Breast epithelium (tissue), 3 donors: Measurements from ENCODE around the gene MCM3AP.

ENCODE experiments used
- POLR2A ChIP-seq: fragments of 450-650 bp; IDR thresholded peaks from one replicate; pipeline ENCODE4 v1.6.1; 2016; ENCODE audit warnings: antibody characterized with exemption, mild to moderate bottlenecking, moderate library complexity
- TF ChIP-seq, protein P1 (sequence below), 3 donors: fragments of 450-650 bp; IDR thresholded peaks; one replicate each; pipeline ENCODE4 v1.5.1; 2016 to 2017; ENCODE audit warnings: antibody characterized with exemption in 3 of 3, mild to moderate bottlenecking in 3 of 3, moderate library complexity in 3 of 3

DNA sequence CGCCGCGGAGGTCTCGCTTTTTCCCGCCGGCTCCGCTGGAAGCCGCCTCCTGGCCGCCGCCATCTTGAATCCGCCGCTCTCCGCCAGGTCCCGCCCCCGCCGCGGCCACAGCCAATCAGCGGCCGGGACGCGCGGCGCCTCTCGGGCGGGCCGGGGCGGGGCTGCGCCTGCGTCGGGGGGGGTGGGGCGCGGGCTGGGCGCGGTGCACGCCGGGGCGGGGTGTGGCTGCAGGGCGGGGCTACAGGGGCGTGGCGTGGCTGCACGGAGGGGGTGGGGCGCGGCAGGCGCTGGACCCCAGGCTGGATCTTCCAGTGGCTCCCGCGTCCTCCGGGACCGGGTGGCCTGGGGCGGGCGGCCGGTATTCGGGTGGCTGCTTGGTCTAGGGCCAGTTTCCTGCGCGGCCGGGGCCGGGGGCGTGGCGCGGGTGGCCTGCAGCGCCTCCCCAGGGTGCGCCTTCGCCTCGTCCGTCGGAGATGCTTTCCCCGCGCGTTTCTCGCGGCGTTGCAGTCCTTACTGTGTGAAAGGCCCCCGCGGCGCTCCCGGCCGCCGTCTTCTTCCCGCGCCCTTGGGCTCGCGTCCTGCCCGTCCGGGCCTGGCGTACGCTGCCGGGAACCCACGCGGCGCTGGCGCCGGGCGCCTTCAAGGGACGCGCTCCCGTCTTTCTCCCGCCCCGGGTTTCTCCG lies 39.1 kb upstream of the MCM3AP start:
- TF ChIP-seq, protein P1, sequence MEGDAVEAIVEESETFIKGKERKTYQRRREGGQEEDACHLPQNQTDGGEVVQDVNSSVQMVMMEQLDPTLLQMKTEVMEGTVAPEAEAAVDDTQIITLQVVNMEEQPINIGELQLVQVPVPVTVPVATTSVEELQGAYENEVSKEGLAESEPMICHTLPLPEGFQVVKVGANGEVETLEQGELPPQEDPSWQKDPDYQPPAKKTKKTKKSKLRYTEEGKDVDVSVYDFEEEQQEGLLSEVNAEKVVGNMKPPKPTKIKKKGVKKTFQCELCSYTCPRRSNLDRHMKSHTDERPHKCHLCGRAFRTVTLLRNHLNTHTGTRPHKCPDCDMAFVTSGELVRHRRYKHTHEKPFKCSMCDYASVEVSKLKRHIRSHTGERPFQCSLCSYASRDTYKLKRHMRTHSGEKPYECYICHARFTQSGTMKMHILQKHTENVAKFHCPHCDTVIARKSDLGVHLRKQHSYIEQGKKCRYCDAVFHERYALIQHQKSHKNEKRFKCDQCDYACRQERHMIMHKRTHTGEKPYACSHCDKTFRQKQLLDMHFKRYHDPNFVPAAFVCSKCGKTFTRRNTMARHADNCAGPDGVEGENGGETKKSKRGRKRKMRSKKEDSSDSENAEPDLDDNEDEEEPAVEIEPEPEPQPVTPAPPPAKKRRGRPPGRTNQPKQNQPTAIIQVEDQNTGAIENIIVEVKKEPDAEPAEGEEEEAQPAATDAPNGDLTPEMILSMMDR (IDR thresholded peaks at IDR 0.05): no peak
- no peak for TF ChIP-seq POLR2A
